GM12878 (cell line): ENCODE results near the gene ELANE. TPM values are rescaled to one million over a fixed set of nuclear protein-coding genes. Genes with fewer than 3 reads are reported as not detected.

Experiments used
- ATAC-seq: fragments of 200-7000 bp; cut with Tn5 transposase; 3 replicates; pipeline ENCODE4 v1.9.1; 2020; ENCODE audit warnings: mild to moderate bottlenecking, moderate library complexity
- BruUV-seq: library from RNA; stranded (reverse); fragments of 400-500 nt; replicated peaks from 2 replicates; lab custom pipeline; 2021; lab: Mats Ljungman, UMichigan
- CTCF ChIA-PET: fragments of 300-600 bp; sonication (Branson Sonifier 250); formaldehyde crosslinking; extraction: SDS; loops from one replicate; lab custom pipeline; 2021; ENCODE audit warnings: inconsistent platforms; lab: Yijun Ruan, JAX
- POLR2A ChIA-PET: fragments of 350-600 bp; formaldehyde crosslinking; extraction: SDS; loops from one replicate; lab custom pipeline; 2021; ENCODE audit warnings: inconsistent platforms; lab: Charles Lee
- RAD21 ChIA-PET: fragments of 300-600 bp; sonication (Branson Sonifier 250); formaldehyde crosslinking; loops from one replicate; lab custom pipeline; 2023; ENCODE audit warnings: antibody characterized with exemption; ENCODE audit not compliant: unreplicated experiment; lab: Charles Lee
- SMC1A ChIA-PET: fragments of 300-600 bp; sonication (Branson Sonifier 250); formaldehyde crosslinking; loops from one replicate; lab custom pipeline; 2023; ENCODE audit not compliant: unreplicated experiment, uncharacterized antibody; lab: Charles Lee
- DNase-seq: peaks from one replicate; pipeline ENCODE4 v3.0.0-alpha.2; 2011; ENCODE audit warnings: low read depth, low spot score
- FAIRE-seq: peaks from 3 replicates; lab custom pipeline; 2011; peaks lifted over from hg19 to GRCh38; lab: Jason Lieb, UNC
- H2AFZ ChIP-seq: 2 replicates; pipeline ENCODE4 v1.6.0; 2011; ENCODE audit warnings: low read depth, low read length, control low read depth; ENCODE audit not compliant: control insufficient read depth
- H3K27ac ChIP-seq: 2 replicates; pipeline ENCODE4 v1.5.1; 2011; ENCODE audit warnings: control low read depth; ENCODE audit not compliant: control insufficient read depth, insufficient read depth
- H3K27me3 ChIP-seq, 2 experiments: replicated peaks in 1 of 2; 2 replicates each; pipeline versions ENCODE4 v1.6.0 to v1.6.1; 2011; ENCODE audit warnings: low read length in 1 of 2; ENCODE audit not compliant: control insufficient read depth in 2 of 2, insufficient read depth in 2 of 2
- H3K36me3 ChIP-seq, 2 experiments: 2 replicates each; pipeline ENCODE4 v1.5.1; 2011; ENCODE audit warnings: low read length in 1 of 2; ENCODE audit not compliant: control insufficient read depth in 2 of 2, insufficient read depth in 2 of 2
- H3K4me1 ChIP-seq: 2 replicates; pipeline ENCODE4 v1.6.1; 2011; ENCODE audit warnings: mild to moderate bottlenecking, low read length, moderate library complexity, mixed read lengths; ENCODE audit not compliant: control insufficient read depth, insufficient read depth
- H3K4me2 ChIP-seq: 2 replicates; pipeline ENCODE4 v1.6.0; 2011; ENCODE audit warnings: control low read depth; ENCODE audit not compliant: control insufficient read depth, insufficient read depth
- H3K4me3 ChIP-seq: fragments of 200-600 bp; sonication (generic); 2 replicates; pipeline ENCODE4 v1.5.1; 2016
- H3K79me2 ChIP-seq: 2 replicates; pipeline ENCODE4 v1.6.0; 2011; ENCODE audit warnings: low read length; ENCODE audit not compliant: control insufficient read depth, insufficient read depth
- H3K9ac ChIP-seq: 2 replicates; pipeline ENCODE4 v1.8.0; 2011; ENCODE audit warnings: low read length, control low read depth, mixed read lengths; ENCODE audit not compliant: control insufficient read depth, insufficient read depth
- H3K9me3 ChIP-seq: replicated peaks from 3 replicates; pipeline ENCODE4 v1.5.1; 2011; ENCODE audit warnings: mild to moderate bottlenecking, low read length; ENCODE audit not compliant: control insufficient read depth, insufficient read depth
- H4K20me1 ChIP-seq: 2 replicates; pipeline ENCODE4 v1.6.0; 2011; ENCODE audit not compliant: control insufficient read depth, insufficient read depth
- CHD4 ChIP-seq: fragments of 200-600 bp; sonication (generic); IDR thresholded peaks from 2 replicates; pipeline ENCODE4 v1.6.1; 2016; ENCODE audit warnings: mild to moderate bottlenecking
- FOS ChIP-seq: IDR thresholded peaks from 3 replicates; pipeline ENCODE4 v1.6.1; 2011; ENCODE audit warnings: borderline replicate concordance; ENCODE audit not compliant: insufficient read length; ENCODE audit errors: extremely low read depth
- FOXK2 ChIP-seq: fragments of 450-650 bp; IDR thresholded peaks from 2 replicates; pipeline ENCODE4 v1.6.1; 2017; ENCODE audit warnings: mild to moderate bottlenecking, moderate library complexity
- GATAD2B ChIP-seq: fragments of 450-650 bp; conservative IDR thresholded peaks from 2 replicates; pipeline ENCODE4 v1.6.1; 2017; ENCODE audit warnings: low read depth, mild to moderate bottlenecking, moderate library complexity
- HDAC2 ChIP-seq: fragments of 200-600 bp; sonication (generic); IDR thresholded peaks from 2 replicates; pipeline ENCODE4 v1.6.1; 2017
- HDGF ChIP-seq: fragments of 450-650 bp; IDR thresholded peaks from 2 replicates; pipeline ENCODE4 v1.6.1; 2016; ENCODE audit warnings: antibody characterized with exemption
- MTA2 ChIP-seq: fragments of 450-650 bp; IDR thresholded peaks from 2 replicates; pipeline ENCODE4 v1.6.1; 2016; ENCODE audit warnings: low read depth, mild to moderate bottlenecking, moderate library complexity
- PML ChIP-seq: IDR thresholded peaks from 2 replicates; pipeline ENCODE4 v1.6.1; 2012; ENCODE audit warnings: low read length, inconsistent platforms
- PRDM15 ChIP-seq: fragments of 450-650 bp; formaldehyde crosslinking; IDR thresholded peaks from 2 replicates; pipeline ENCODE4 v1.4.0; 2020; ENCODE audit warnings: mild to moderate bottlenecking, moderate library complexity
- SIX5 ChIP-seq: IDR thresholded peaks from 2 replicates; pipeline ENCODE4 v1.6.1; 2011; ENCODE audit warnings: mild to moderate bottlenecking, low read depth, low read length, moderate library complexity; ENCODE audit not compliant: severe bottlenecking
- ZNF24 ChIP-seq: fragments of 450-650 bp; IDR thresholded peaks from 2 replicates; pipeline ENCODE4 v1.6.1; 2017; ENCODE audit warnings: antibody characterized with exemption, mild to moderate bottlenecking
- WGBS: methylation state at CpG from one replicate; pipeline ENCODE4 v1.1.6; 2016; ENCODE audit warnings: low lambda C conversion rate; ENCODE audit not compliant: insufficient replicate concordance, insufficient coverage; ENCODE audit errors: missing lambda C conversion rate; 5-methylcytosine and 5-hydroxymethylcytosine counted together
- in situ Hi-C: fragments of 300-500 bp; cut with MboI; formaldehyde crosslinking; loops from 9 replicates; pipeline ENCODE4 v1.14.3; 2018; ENCODE audit warnings: mixed read lengths
- intact Hi-C: fragments of 100-400 bp; cut with micrococcal nuclease; formaldehyde crosslinking; loops from one replicate; pipeline ENCODE4 v1.14.2; 2022; ENCODE audit not compliant: unreplicated experiment
- polyA plus RNA-seq, 11 experiments: library from polyadenylated mRNA; depleted of rRNA in 4 of 11; unstranded in 6 of 11; stranded (reverse) in 5 of 11; fragments of >200 nt; fragmentation: Nextera tagmentation in 4 of 11; fragmentation: Illumina TruSeq in 1 of 11; extraction: Ambion mirVana in 4 of 11; extraction: Trizol in 1 of 11; gene quantifications; 1 replicate in 1 of 11; 2 replicates in 10 of 11; pipeline versions ENCODE4 v1.2.1 to v1.2.3, GENCODE V29; 2011 to 2016; ENCODE audit warnings: inconsistent platforms in 2 of 11, missing spikeins in 2 of 11, low read depth in 1 of 11
- total RNA-seq, 4 experiments: library from RNA; depleted of rRNA in 3 of 4; stranded (reverse); fragments of >200 nt in 3 of 4; fragmentation: Illumina TruSeq in 1 of 4; extraction: Trizol in 1 of 4; gene quantifications; 2 replicates each; pipeline versions ENCODE4 v1.2.1 to v1.2.3, GENCODE V29; 2013 to 2021
- TF ChIP-seq, protein P1 (sequence below): IDR thresholded peaks from 2 replicates; pipeline ENCODE4 v1.6.1; 2011; ENCODE audit warnings: low read depth, low read length, improper control_type of control experiment, borderline replicate concordance

Gene ELANE
- total and polyA plus RNA-seq, 10 of the 15 experiments (the other 5 are each of a cell fraction or from before 2014, with no cell fraction given), result not detected

- Histone ChIP-seq H3K36me3 (no peaks in the 10 kb centered on the region), H3K4me3 (no peak overlapping the region), H3K79me2 (no peaks in the 10 kb centered on the region), H3K9me3 (no peaks in the 10 kb centered on the region), H3K27ac (no peak overlapping the region), H3K4me2 (no peak overlapping the region), H3K4me1 (no peaks in the 10 kb centered on the region), H2AFZ (no peak overlapping the region), H3K9ac (no peak overlapping the region), H4K20me1 (no peaks in the 10 kb centered on the region), H3K27me3 (no peaks in the 10 kb centered on the region)
- 43% methylated on average over 17 of the region's 19 CpGs for WGBS
- TF ChIP-seq PML, result no peak
- no peak for TF ChIP-seq HDGF
- no peak for TF ChIP-seq ZNF24
- TF ChIP-seq, protein P1, sequence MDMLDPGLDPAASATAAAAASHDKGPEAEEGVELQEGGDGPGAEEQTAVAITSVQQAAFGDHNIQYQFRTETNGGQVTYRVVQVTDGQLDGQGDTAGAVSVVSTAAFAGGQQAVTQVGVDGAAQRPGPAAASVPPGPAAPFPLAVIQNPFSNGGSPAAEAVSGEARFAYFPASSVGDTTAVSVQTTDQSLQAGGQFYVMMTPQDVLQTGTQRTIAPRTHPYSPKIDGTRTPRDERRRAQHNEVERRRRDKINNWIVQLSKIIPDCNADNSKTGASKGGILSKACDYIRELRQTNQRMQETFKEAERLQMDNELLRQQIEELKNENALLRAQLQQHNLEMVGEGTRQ, result no peak
- no peak for TF ChIP-seq GATAD2B
- TF ChIP-seq FOS, result no peak
- no peak for TF ChIP-seq HDAC2
- no peak for TF ChIP-seq FOXK2
- TF ChIP-seq CHD4, result no peak
- no peak for TF ChIP-seq SIX5
- TF ChIP-seq PRDM15 (CRISPR knock-in tag), result no peak
- no peak for TF ChIP-seq MTA2
- DNase-seq (no peak), ATAC-seq (no peak), FAIRE-seq (no peak)
- intact Hi-C loops, result no loop called here
- SMC1A ChIA-PET, result no interaction called here
- in situ Hi-C loops, result no loop called here
- CTCF ChIA-PET, result no interaction called here
- BruUV-seq, result no TSS peak
- RAD21 ChIA-PET, result no interaction called here
- POLR2A ChIA-PET, result no interaction called here
These were observed 26.0 kb upstream of the ELANE start for GRCh38 chr19:825897-826644.
